Astrocyte (in vitro differentiated cells and primary cell): ENCODE data around the gene POC1B.

Experiments used
- EZH2 ChIP-seq: IDR thresholded peaks from 2 replicates; pipeline ENCODE4 v1.6.1; 2012; ENCODE audit warnings: mild to moderate bottlenecking, low read length, inconsistent platforms; ENCODE audit not compliant: insufficient read depth
- TF ChIP-seq, protein P1 (sequence below): IDR thresholded peaks from 2 replicates; pipeline ENCODE4 v1.5.1; 2011; ENCODE audit warnings: low read depth, mild to moderate bottlenecking, inconsistent platforms, low read length, moderate library complexity; ENCODE audit not compliant: insufficient read depth

DNA sequence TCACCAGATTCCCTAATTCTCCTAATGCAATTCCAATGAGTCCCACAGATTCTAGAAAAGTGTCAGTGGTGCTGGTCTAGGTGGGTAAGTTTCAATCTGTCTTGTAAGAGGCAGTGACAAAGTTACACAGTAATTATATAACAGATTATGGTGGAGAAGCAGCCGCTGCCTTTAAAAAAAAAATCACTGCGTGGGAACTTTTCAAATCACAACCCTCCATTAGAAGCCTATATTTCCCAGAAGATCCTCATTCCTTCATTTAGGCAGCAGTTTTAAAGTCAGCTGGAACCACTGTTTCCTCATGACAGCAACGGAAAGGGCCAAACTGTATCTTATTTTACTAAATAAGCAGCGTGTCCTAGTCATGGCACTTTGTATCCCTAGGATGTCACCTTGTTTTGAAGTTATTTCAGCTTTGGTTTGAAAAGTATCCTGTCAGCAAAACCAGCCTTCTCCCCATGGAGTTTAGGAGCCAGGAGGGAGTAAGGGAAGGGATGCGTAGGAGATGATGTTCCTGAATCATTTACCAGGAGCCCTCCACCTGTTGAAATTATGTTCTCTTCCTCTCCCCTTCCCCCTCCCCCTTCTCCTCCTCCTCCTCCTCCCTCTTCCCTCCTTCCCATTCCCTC, 145.9 kb downstream of the POC1B start:
- TF ChIP-seq, protein P1, sequence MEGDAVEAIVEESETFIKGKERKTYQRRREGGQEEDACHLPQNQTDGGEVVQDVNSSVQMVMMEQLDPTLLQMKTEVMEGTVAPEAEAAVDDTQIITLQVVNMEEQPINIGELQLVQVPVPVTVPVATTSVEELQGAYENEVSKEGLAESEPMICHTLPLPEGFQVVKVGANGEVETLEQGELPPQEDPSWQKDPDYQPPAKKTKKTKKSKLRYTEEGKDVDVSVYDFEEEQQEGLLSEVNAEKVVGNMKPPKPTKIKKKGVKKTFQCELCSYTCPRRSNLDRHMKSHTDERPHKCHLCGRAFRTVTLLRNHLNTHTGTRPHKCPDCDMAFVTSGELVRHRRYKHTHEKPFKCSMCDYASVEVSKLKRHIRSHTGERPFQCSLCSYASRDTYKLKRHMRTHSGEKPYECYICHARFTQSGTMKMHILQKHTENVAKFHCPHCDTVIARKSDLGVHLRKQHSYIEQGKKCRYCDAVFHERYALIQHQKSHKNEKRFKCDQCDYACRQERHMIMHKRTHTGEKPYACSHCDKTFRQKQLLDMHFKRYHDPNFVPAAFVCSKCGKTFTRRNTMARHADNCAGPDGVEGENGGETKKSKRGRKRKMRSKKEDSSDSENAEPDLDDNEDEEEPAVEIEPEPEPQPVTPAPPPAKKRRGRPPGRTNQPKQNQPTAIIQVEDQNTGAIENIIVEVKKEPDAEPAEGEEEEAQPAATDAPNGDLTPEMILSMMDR, result no peak
- no peak for TF ChIP-seq EZH2
